ENCODE measurements around the gene PRELID3B. TPM values are rescaled to one million over a fixed set of nuclear protein-coding genes. Genes with fewer than 3 reads are reported as not detected.
"Not testable (repeated sequence)": the region's sequence is repeated elsewhere in the genome, so short reads cannot be mapped to it uniquely, and the experiment has no call there.

Gene PRELID3B
- total RNA-seq, 4 donors from 2014 or later, result 19.2 to 34.5 (median 23.1) TPM

- 88 to 92% methylated on average over 14 to 16 of the region's 16 CpGs for WGBS, 2 donors
- Histone ChIP-seq H3K36me3 (peaks cover 0 to 4% (median 0%) of the 10 kb centered on the region in 3 donors), H3K4me1 (peaks cover 0 to 13% (median 8%) of the 10 kb centered on the region in 4 donors), H3K27me3 (no peaks in the 10 kb centered on the region), H3K4me3 (no peak overlapping the region), H3K9me3 (no peaks in the 10 kb centered on the region), H3K27ac (no peak overlapping the region)
- TF ChIP-seq CTCF (IDR thresholded peaks at IDR 0.05) (no peak), EP300 (IDR thresholded peaks at IDR 0.05) (no peak), POLR2A (IDR thresholded peaks at IDR 0.05) (no peak)
- no peak for DNase-seq (ENCODE audit: low spot score in 2 of 2)
These were observed 27.2 kb downstream of the PRELID3B start for GRCh38 chr20:59015411-59015810.

GRCh38 chr20:59014680-59015389, 27.8 kb downstream of the PRELID3B start:
- no peaks in the 10 kb centered on the region for H3K27me3 ChIP-seq
- DNase-seq (ENCODE audit: low spot score in 2 of 2), result no peak

GRCh38 chr20:59013959-59014608, 28.5 kb downstream of the PRELID3B start:
- no peak for TF ChIP-seq POLR2A (IDR thresholded peaks at IDR 0.05)
- no peak for TF ChIP-seq EP300 (IDR thresholded peaks at IDR 0.05)
- TF ChIP-seq CTCF (IDR thresholded peaks at IDR 0.05), result no peak
- peaks cover 0 to 1% (median 0%) of the 10 kb centered on the region in 3 donors for H3K36me3 ChIP-seq
- no peaks in the 10 kb centered on the region for H3K9me3 ChIP-seq
- no peak for DNase-seq (ENCODE audit: low spot score in 2 of 2)
- H3K4me1 ChIP-seq, result peaks cover 0 to 20% (median 9%) of the 10 kb centered on the region in 4 donors
- no peak overlapping the region for H3K27ac ChIP-seq
- H3K4me3 ChIP-seq, result no peak overlapping the region
- H3K27me3 ChIP-seq, result no peaks in the 10 kb centered on the region
- WGBS, 2 donors, result 70 to 71% methylated on average over 13 of the region's 13 CpGs

More at GRCh38 chr20:59014680-59015389, 27.8 kb downstream of the PRELID3B start:
- no peaks in the 10 kb centered on the region for H3K9me3 ChIP-seq
- no peak overlapping the region for H3K27ac ChIP-seq
- peaks cover 0 to 4% (median 0%) of the 10 kb centered on the region in 3 donors for H3K36me3 ChIP-seq
- H3K4me1 ChIP-seq, result peaks cover 0 to 19% (median 9%) of the 10 kb centered on the region in 4 donors
- TF ChIP-seq CTCF (IDR thresholded peaks at IDR 0.05), result no peak
- no peak for TF ChIP-seq POLR2A (IDR thresholded peaks at IDR 0.05)
- no peak for TF ChIP-seq EP300 (IDR thresholded peaks at IDR 0.05)
- WGBS, 2 donors, result 77 to 83% methylated on average over 15 to 17 of the region's 17 CpGs
- no peak overlapping the region for H3K4me3 ChIP-seq

DNA sequence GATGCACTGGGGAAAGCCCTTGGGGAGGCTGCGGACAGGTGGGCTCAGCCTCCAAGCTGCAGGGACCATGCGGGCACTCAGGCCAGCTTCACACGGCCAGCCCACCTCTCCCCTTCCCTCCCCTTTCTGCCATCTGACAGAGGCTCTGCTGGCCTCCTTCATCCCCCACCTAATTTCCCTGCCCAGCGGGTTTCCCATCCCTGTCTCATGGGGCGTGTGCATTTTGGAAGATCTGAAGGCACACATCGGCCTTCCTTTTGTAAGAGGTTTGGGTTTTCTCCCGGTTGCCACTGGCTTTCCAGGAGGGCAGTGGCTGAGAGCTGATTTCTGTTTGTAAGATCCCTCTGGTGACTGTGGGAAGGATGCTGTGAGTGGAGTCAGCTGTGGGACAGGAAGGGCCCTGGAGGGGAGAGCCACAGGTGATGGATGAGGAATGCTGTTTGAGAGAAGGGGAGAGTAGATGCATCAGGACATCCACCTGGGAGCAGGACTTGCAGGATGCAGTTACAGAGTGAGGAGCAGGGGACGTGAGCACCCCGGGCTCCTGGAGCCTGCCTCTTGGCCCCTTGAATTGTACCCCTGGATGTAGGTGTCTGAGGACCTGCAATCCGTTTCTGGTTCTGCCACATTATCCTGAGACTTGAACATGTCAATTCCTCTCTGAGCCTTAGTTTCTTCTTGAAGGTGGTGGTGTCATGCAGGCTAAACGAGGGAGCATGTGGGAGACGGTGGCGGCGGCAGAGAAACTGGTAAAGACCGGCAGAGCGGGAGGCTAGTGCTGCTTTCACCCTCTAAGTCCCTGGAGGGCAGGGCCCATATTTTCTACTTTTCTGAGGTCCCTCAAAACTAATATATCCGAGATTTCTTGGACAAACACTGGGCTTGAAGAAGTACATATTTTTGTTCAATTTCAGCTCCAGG, 29.3 kb downstream of the PRELID3B start:
- no peaks in the 10 kb centered on the region for H3K9me3 ChIP-seq
- H3K27ac ChIP-seq, result no peak overlapping the region
- TF ChIP-seq EP300 (IDR thresholded peaks at IDR 0.05), result no peak
- TF ChIP-seq POLR2A (IDR thresholded peaks at IDR 0.05), result no peak
- TF ChIP-seq CTCF (IDR thresholded peaks at IDR 0.05), result no peak
- H3K4me1 ChIP-seq, result peaks cover 0 to 20% (median 9%) of the 10 kb centered on the region in 4 donors
- no peaks in the 10 kb centered on the region for H3K36me3 ChIP-seq
- no peak for DNase-seq (ENCODE audit: low spot score in 2 of 2)
- no peak overlapping the region for H3K4me3 ChIP-seq
- 84 to 85% methylated on average over 17 of the region's 17 CpGs for WGBS, 2 donors
- H3K27me3 ChIP-seq, result no peaks in the 10 kb centered on the region

DNA sequence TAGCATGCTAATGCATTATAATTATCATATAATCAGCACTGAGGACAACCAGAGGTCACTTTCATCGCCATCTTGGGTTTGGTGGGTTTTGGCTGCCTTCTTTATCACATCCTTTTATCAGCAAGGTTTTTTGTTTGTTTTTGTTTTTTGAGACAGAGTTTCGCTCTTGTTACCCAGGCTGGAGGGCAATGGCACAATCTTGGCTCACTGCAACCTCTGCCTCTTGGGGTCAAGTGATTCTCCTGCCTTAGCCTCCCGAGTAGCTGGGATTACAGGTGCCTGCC, 30.8 kb downstream of the PRELID3B start:
- not testable (repeated sequence) for H3K36me3 ChIP-seq; H3K4me3 ChIP-seq; H3K27me3 ChIP-seq; DNase-seq (ENCODE audit: low spot score in 2 of 2); H3K9me3 ChIP-seq; H3K27ac ChIP-seq
- peaks cover 0 to 26% (median 16%) of the 10 kb centered on the region in 4 donors for H3K4me1 ChIP-seq
- 94 to 99% methylated on average over 3 of the region's 3 CpGs for WGBS, 2 donors
